Ramos (cell line): ENCODE data around the gene ADCY5.

Source experiments
- in situ Hi-C: fragments of 300-500 bp; cut with MboI; formaldehyde crosslinking; loops from one replicate; pipeline ENCODE4 v1.14.3; 2022; ENCODE audit warnings: low sequenced_read_pairs; ENCODE audit not compliant: unreplicated experiment

Gene ADCY5

GRCh38 chr3:123373474-123373987, 75.4 kb downstream of the ADCY5 start:
- in situ Hi-C loops: no loop called here

GRCh38 chr3:123372686-123373473, 76.0 kb downstream of the ADCY5 start:
- in situ Hi-C loops: no loop called here

GRCh38 chr3:123371859-123372685, 76.8 kb downstream of the ADCY5 start:
- in situ Hi-C loops: no loop called here

GRCh38 chr3:123371426-123371825, 77.5 kb downstream of the ADCY5 start:
- in situ Hi-C loops: no loop called here

- in situ Hi-C loops: no loop called here
Measured at GRCh38 chr3:123370819-123371218, 78.1 kb downstream of the ADCY5 start.

GRCh38 chr3:123369085-123369484, 79.8 kb downstream of the ADCY5 start:
- in situ Hi-C loops: no loop called here

GRCh38 chr3:123367467-123368154, 81.3 kb downstream of the ADCY5 start:
- in situ Hi-C loops: no loop called here

GRCh38 chr3:123365450-123366143, 83.3 kb downstream of the ADCY5 start:
- in situ Hi-C loops: no loop called here

- in situ Hi-C loops: no loop called here
Measured at GRCh38 chr3:123361071-123361470, 87.8 kb downstream of the ADCY5 start.

GRCh38 chr3:123357275-123357674, 91.6 kb downstream of the ADCY5 start:
- in situ Hi-C loops: no loop called here

- in situ Hi-C loops: no loop called here
Measured at GRCh38 chr3:123353850-123354233, 95.0 kb downstream of the ADCY5 start.

- in situ Hi-C loops: no loop called here
Measured at GRCh38 chr3:123353227-123353849, 95.6 kb downstream of the ADCY5 start.

- in situ Hi-C loops: no loop called here
Measured at GRCh38 chr3:123352134-123352554, 96.7 kb downstream of the ADCY5 start.

GRCh38 chr3:123351501-123351900, 97.4 kb downstream of the ADCY5 start:
- in situ Hi-C loops: no loop called here

GRCh38 chr3:123350971-123351370, 97.9 kb downstream of the ADCY5 start:
- in situ Hi-C loops: no loop called here

GRCh38 chr3:123349566-123350435, 99.1 kb downstream of the ADCY5 start:
- in situ Hi-C loops: loop anchor here (25.0 kb wide), 1 partner anchor 138 kb away; no protein-coding TSS in a partner anchor

GRCh38 chr3:123349201-123349535, 99.7 kb downstream of the ADCY5 start:
- in situ Hi-C loops: loop anchor here (25.0 kb wide), 1 partner anchor 138 kb away; no protein-coding TSS in a partner anchor

- in situ Hi-C loops: loop anchor here (25.0 kb wide), 1 partner anchor 139 kb away; no protein-coding TSS in a partner anchor
Measured at GRCh38 chr3:123348471-123349200, 100.3 kb downstream of the ADCY5 start.
